Central memory CD4-positive, alpha-beta T cell (primary cell): Measurements from ENCODE around the gene SMIM28.

Experiments
- DNase-seq: peaks from one replicate; pipeline ENCODE4 v3.0.0; 2022

SMIM28 gene

GRCh38 chr6:138432063-138432356, 54.3 kb downstream of the SMIM28 start:
- DNase-seq = no peak
